Measurements from ENCODE around the gene OCRL. TPM values are rescaled to one million over a fixed set of nuclear protein-coding genes. Genes with fewer than 3 reads are reported as not detected.

The OCRL gene
- total and polyA plus RNA-seq, 2 donors (not counting 1 experiment from before 2014, with no cell fraction given), result 23.0 to 32.1 TPM

GRCh38 chrX:129574214-129574613, 34.2 kb downstream of the OCRL start:
- Histone ChIP-seq H3K9ac (ENCODE audit: insufficient read depth, low read length) (no peak overlapping the region), H4K20me1 (ENCODE audit: control insufficient read depth, extremely low read depth, insufficient read depth, low read length) (no peaks in the 10 kb centered on the region), H3K4me2 (ENCODE audit: extremely low read depth, insufficient read depth, low read length) (no peak overlapping the region), H3K27me3 (ENCODE audit: control insufficient read depth, insufficient read depth, low read length) (no peaks in the 10 kb centered on the region), H3K4me3 (replicated peaks in 1 of 4; ENCODE audit: control extremely low read depth in 1 of 4, insufficient read depth in 1 of 4, low read depth in 3 of 4, low read length in 4 of 4) (no peak overlapping the region), H3K79me2 (ENCODE audit: control insufficient read depth, insufficient read depth, low read length) (no peaks in the 10 kb centered on the region), H2AFZ (ENCODE audit: low read length) (no peak overlapping the region), H3K9me3 (ENCODE audit: control insufficient read depth, insufficient read depth, low read depth, low read length) (no peaks in the 10 kb centered on the region), H3K4me1 (ENCODE audit: control insufficient read depth, extremely low read depth, insufficient read depth, low read length) (peaks cover 2% of the 10 kb centered on the region), H3K27ac (ENCODE audit: insufficient read depth, low read length) (no peak overlapping the region), H3K36me3 (ENCODE audit: control insufficient read depth, insufficient read depth, low read length) (peaks cover 2% of the 10 kb centered on the region)
- no peak for DNase-seq (ENCODE audit: low read depth in 2 of 2)
- TF ChIP-seq EZH2 (IDR thresholded peaks at IDR 0.05; ENCODE audit: low read length, missing control alignments), result no peak

- Histone ChIP-seq H3K4me2 (ENCODE audit: extremely low read depth, insufficient read depth, low read length) (no peak overlapping the region), H3K27me3 (ENCODE audit: control insufficient read depth, insufficient read depth, low read length) (no peaks in the 10 kb centered on the region), H3K9me3 (ENCODE audit: control insufficient read depth, insufficient read depth, low read depth, low read length) (no peaks in the 10 kb centered on the region), H3K27ac (ENCODE audit: insufficient read depth, low read length) (no peak overlapping the region), H3K4me3 (replicated peaks in 1 of 4; ENCODE audit: control extremely low read depth in 1 of 4, insufficient read depth in 1 of 4, low read depth in 3 of 4, low read length in 4 of 4) (no peak overlapping the region), H4K20me1 (ENCODE audit: control insufficient read depth, extremely low read depth, insufficient read depth, low read length) (no peaks in the 10 kb centered on the region), H3K36me3 (ENCODE audit: control insufficient read depth, insufficient read depth, low read length) (peaks cover 2% of the 10 kb centered on the region), H3K9ac (ENCODE audit: insufficient read depth, low read length) (no peak overlapping the region), H3K79me2 (ENCODE audit: control insufficient read depth, insufficient read depth, low read length) (no peaks in the 10 kb centered on the region), H3K4me1 (ENCODE audit: control insufficient read depth, extremely low read depth, insufficient read depth, low read length) (peaks cover 2% of the 10 kb centered on the region), H2AFZ (ENCODE audit: low read length) (no peak overlapping the region)
- TF ChIP-seq CTCF (conservative IDR thresholded peaks at IDR 0.05 in 1 of 2, IDR thresholded peaks at IDR 0.05 in 1 of 2; ENCODE audit: low read depth in 1 of 2, low read length in 2 of 2), result no peak
- no peak for TF ChIP-seq EZH2 (IDR thresholded peaks at IDR 0.05; ENCODE audit: low read length, missing control alignments)
- DNase-seq (ENCODE audit: low read depth in 2 of 2), result no peak
Observed at GRCh38 chrX:129576539-129576938, 36.5 kb downstream of the OCRL start.

- peak; percentile 77 to 84 for DNase-seq (ENCODE audit: low read depth in 2 of 2)
- Histone ChIP-seq H3K4me3 (replicated peaks in 1 of 4; ENCODE audit: control extremely low read depth in 1 of 4, insufficient read depth in 1 of 4, low read depth in 3 of 4, low read length in 4 of 4) (no peak overlapping the region), H4K20me1 (ENCODE audit: control insufficient read depth, extremely low read depth, insufficient read depth, low read length) (no peaks in the 10 kb centered on the region), H3K27ac (ENCODE audit: insufficient read depth, low read length) (peak overlapping the region; percentile 48), H3K4me1 (ENCODE audit: control insufficient read depth, extremely low read depth, insufficient read depth, low read length) (peaks cover 2% of the 10 kb centered on the region), H3K27me3 (ENCODE audit: control insufficient read depth, insufficient read depth, low read length) (no peaks in the 10 kb centered on the region), H3K9ac (ENCODE audit: insufficient read depth, low read length) (no peak overlapping the region), H3K4me2 (ENCODE audit: extremely low read depth, insufficient read depth, low read length) (no peak overlapping the region), H3K36me3 (ENCODE audit: control insufficient read depth, insufficient read depth, low read length) (peaks cover 2% of the 10 kb centered on the region), H3K79me2 (ENCODE audit: control insufficient read depth, insufficient read depth, low read length) (no peaks in the 10 kb centered on the region), H2AFZ (ENCODE audit: low read length) (no peak overlapping the region), H3K9me3 (ENCODE audit: control insufficient read depth, insufficient read depth, low read depth, low read length) (no peaks in the 10 kb centered on the region)
- TF ChIP-seq CTCF (conservative IDR thresholded peaks at IDR 0.05 in 1 of 2, IDR thresholded peaks at IDR 0.05 in 1 of 2; ENCODE audit: low read depth in 1 of 2, low read length in 2 of 2) (no peak), EZH2 (IDR thresholded peaks at IDR 0.05; ENCODE audit: low read length, missing control alignments) (no peak)
Observed at GRCh38 chrX:129577473-129577872, 37.4 kb downstream of the OCRL start.
